Stimulated activated CD8-positive, alpha-beta memory T cell treated with anti-CD3 and anti-CD28 coated beads, Interleukin-2, amount 100 ng/mL, for 48 hours (primary cell): ENCODE data around the gene CHST11.

Experiments used
- DNase-seq, 2 donors: peaks; one replicate each; pipeline ENCODE4 v3.0.0-alpha.2; 2020; ENCODE audit warnings: low read depth in 2 of 2

Gene CHST11

DNA sequence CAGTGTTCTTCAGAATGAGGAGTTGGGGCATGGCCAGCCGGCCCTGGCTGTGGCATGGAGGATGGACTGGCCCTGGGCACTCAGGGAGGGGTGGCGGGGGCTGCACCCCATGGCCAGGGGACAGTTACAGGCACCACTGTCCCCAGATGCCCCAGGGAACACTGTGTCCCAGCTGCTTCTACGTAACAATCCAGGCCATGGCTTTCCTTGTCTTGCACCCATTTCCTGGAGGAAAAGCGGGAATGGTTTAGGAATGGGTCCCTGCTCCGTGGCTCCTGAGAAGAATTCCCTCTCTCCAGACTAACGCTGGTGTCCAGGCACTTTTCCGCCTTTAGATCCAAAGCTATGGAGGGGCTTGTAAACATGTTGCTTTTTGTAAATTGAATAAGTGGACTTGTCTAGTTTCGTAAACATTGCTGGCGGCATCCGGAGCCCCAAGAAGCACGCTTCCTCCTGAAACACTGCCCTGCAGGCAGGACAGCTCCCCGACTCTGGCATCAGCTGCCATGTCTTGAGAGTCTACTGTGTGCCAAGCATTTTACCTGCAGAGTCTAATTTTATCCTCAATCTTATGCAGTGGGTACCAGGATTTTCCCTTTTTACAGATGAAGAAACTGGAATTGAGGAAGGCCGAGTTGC lies 263.1 kb downstream of the CHST11 start:
- no peak for DNase-seq

DNA sequence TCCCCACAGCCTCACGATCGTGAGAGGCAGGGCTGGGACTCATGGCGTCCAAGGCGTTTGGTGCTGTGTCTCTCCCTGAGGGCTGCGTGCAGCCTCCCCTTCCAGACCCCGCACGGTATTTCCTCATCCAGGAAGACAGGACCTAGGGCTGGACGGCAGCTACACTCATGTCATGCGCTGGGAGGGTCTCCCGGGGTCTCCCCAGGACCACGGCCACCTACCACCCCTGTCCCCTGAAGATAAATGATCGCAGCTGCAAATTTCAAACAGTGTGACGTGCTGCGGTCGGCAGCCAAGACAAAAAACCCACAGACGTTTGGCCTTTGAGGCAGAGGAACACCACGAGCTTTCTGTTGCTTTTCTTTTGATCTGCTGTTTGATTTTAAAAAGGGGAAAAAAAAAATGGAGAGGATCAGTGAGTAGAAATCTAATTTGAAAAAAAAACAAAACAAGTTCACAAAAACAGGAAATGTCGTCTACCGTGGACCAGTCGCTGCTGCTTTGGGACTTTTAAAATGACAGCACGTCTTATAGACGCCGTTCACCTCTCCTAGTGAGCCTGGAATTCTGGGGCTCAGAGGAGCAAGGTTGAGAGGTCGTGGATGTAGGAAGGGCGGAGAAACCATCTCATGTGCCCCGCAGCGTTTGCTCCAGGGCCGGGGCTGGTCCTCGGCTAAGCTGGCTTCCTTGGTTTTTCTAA lies 263.7 kb downstream of the CHST11 start:
- peak; percentile 24 to 37 for DNase-seq

DNA sequence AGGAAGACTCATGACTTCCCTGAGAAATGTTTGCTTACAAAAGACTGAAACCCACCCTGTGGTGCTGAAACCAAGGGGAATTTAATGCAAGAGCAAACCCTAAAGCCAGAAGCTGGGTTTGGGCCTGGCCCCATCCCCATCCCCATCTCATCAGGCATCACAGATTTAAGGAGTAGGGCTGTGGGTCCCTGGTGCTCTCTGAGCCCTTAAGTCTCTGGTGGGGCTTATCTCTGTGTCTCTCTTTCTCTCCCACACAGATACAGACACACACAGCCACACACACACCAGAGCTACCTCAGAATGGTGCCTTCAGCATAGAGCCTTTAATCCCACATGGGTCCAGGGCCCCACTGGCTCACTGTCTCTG lies 264.3 kb downstream of the CHST11 start:
- no peak for DNase-seq

DNA sequence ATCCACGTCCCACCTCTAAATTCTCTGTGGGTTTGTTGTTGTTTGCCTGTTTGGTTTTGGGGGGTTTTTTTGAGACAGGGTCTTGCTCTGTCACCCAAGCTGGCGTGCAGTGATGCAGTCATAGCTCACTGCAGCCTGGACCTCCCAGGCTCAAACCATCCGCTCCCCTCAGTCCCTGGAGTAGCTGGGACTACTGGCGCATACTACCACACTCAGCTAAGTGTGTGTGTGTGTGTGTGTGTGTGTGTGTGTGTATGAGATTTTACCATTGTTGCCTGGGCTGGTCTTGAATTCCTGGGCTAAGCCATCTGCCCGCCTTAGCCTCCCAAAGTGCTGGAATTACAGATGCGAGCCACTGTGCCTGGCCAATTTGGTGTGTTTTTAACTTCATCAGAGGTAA lies 265.2 kb downstream of the CHST11 start:
- no peak for DNase-seq

DNA sequence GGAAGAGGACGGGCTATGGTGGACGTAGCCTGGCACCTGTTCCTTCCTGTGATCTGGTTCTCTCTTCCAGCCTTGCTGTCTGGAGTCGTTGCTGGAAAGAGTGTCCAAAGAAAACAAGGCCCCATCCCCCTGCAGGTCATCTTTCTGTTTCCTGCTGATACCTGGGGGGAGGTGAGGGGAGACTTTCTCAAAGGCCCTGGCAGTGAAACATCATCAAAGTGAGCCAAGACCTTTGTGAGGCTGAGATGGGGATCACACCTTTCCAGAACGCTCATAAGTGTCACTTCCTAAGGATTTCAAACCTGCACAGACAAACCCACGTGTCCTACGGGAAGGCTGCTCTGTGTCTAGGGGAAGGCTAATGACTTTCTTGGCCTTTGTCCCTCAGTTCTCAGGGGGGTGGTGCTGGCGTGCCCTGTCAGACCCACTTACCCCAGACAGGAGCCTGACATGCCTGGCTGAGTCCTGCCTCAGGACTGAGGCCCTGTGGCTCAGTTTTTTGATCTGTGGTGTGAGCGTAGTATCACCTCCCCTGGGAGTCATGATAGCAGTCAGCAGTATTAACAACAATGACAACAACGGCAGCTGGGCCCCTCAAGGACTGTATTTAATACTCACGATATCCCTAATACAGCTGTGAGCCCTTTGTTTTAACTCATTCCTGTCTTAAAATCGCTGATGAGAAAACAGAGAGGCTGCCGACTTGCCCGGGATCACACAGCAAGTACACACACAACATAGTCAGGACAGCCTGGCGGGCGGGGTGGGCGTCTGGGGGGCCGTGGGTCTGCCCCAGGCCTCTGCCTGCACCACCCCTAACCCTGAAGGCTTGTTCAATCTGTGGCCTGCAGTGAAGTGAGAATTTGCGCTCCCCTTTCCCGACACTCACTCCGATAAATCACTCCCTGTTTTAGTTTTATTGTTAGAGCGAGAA lies 266.1 kb downstream of the CHST11 start:
- DNase-seq = no peak

DNA sequence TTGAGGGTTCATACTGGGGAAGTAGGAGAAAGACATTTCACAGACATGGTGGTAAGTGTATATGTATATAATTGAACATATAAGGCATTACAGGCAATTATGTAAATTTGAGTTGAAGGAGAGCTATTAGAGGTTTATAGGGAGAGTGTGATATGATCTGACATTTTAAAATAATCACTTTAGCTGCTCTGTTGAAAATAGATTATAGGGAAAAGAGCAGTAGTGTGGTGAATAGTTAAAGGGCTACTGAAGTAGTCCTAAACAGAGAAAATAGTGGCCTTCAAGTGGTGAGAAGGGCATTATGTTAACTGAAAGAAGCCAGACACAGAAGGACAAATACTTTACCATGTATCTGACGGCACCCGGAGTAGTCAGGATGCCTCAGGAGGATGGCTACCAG lies 267.1 kb downstream of the CHST11 start:
- DNase-seq = no peak

DNA sequence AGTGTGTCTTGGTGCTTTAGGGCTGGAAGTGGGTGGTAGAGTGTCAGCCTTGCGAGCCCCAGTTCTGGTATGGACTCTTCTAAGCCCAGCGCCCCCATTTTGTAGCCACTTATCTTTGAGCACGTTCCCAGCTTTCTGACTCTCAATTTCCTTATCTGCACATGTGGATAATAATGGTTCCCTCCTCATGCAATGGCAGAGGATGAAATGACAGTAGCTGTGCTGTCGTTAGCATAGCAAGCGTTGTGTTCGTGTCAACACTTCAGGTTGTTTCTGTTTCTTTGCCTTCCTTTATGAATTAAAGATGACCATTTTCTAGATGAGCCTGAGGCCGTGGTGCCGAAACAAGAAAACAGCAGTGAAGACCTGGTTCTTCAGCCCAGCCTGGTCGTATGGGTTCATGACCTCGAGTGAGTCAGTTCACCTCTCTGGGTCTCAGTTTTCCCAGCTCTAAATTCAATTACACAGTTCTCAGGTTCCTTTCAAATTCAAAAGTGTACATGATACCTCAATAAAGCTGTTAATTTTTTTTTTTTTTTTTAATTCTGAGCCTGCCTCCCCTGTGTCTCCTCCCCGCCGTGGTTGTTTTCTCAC lies 268.3 kb downstream of the CHST11 start:
- DNase-seq = no peak

DNA sequence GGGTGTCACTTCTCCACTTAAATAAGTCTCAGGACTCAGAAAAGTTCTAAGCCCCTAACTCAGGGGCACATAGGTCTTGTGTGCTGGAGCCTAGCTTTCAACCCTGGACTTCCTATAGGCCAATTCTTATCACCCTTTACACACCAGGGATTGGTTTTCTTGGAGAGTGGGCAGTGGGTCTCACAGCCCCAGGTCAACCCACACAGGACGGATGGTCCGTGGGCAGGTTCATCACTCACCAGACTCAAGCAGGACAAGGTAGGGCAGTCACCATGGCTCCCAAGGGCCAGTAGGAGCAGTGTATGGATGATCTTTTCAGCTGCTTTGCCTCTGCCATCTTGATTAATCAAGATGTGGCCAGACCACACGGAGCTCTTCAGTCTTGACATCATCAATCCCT lies 268.9 kb downstream of the CHST11 start:
- DNase-seq = no peak

DNA sequence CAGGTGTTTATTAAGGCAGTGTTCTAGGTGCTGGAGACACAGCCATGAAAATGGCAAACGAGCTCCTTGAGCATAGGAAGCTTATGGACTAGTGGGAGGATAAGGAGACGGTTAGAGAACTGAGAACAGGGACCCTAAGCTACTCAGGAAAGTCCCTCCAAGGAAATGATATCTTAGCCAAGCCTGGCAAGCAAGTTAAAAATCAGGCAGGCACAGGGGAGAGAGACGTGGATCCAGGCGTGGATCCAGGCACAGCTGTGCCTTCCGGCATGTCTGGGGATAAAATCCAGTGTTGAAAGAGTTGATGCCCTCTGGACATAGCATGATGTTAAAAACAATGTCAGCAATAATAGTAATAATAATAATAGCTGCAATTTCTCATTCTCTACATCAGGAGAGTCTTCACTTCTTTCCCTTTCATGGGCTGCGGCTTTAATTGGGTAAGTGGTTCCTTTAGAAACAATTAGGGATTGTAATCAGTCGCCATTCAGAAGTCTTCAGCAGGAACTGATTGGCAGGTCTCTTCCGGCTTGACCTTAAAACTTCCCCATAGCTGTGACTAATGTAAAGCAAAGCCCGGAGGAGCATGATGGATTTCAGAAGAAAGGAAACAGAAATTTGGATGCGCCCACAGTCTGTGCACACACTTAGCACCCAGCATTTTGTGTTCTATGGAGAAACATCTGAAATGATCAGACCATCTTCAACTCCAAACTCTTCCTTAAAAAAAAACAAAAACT lies 271.1 kb downstream of the CHST11 start:
- DNase-seq = no peak

DNA sequence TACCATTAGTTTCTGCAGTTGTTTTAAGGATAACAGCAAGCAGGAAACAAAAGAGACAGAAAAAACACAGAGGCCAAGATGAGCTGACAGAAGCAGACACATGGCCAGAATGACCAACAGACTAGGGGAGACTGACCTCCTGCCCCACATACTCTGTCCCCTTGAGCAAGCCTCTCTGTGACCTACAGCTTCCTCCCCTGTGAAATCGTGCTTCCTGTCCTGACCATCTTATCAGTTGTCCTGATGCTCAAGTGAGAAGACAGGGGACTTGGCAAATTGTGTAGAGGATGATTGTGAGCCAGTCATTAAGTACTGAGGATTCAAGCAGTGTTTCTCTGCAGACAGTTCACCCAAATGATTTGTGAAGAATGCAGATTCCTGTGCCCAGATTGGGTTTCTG lies 272.3 kb downstream of the CHST11 start:
- no peak for DNase-seq

DNA sequence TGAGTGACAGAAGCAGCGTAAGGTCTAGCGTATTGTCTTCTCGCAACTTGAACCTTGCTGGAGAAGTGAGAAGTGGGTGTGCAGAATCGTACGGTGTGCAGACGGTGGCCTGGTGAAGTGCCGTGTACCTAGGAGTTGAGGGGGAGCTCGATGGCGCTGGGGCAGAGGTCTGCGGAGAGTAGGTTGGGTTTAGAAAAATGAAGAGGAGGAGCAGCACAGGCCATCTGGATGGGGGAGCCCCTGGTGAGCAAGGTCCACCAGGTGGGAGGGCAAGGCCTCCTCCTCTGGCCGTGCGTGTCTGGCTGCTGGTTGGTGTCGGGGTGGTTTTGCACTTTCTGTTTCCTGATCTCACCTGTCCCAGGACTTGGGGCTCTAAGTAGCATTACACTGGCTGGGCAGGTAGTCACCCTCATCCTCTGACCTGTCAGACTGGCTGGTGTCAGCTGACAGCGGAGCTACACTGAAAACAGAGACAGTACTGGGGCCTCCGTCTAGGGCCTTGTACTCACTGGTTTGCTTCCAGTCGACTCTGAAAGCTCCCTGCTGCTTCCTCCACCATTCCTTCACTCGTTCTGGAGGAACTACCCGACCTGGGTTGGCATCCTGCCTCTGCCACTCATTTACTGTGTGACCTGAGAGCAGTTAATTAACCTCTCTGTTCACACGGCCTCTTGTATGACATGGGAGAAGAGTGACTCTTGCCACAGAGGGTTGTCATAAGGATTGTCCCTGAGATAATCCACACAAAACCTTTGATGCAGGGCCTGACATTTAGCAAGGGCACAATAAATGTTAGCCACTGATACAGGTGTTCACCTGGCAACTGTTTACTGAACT lies 273.1 kb downstream of the CHST11 start:
- no peak for DNase-seq

DNA sequence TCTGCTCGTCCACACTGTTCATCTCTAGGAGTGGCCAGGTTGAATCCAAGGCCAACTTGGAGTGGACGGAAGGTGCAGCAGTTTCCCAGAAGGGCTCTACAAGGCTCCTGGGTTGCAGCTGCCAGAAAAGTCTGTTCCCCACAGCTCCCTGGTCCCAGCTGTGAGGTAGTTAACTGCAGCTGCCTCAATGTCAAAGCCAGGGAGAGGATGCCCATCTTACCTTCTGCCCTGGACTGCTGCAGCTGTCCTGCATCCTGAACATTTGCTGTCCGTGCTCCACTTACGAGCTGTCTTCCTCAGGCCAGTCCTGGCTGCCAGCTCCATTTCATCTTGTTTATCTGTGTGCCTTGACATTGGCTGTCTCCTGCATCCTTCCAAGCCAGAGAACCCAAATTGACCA lies 274.0 kb downstream of the CHST11 start:
- DNase-seq = no peak

DNA sequence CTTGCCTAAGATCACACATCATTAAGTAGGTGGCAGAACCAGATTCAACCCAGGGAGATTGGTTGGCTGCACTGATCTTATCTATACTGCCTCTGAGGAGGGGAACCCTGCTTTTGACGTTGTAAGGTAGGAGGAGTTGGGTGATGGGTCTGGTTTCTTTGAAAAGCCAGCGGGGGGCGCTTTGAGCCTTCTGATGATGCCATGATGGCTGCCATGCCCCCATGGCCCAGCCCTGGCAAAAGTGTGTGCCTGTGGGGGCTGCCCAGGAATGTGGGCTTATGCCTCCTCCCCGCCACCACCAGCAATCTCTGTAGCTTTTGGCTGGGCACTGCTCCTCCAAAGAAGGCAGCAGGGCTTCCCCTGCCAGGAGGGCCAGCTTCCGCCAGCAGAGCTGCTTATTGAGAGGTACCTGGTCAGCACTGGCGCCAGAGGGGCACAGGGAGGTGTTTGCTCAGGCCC lies 277.0 kb downstream of the CHST11 start:
- peak; percentile 11 to 23 for DNase-seq

DNA sequence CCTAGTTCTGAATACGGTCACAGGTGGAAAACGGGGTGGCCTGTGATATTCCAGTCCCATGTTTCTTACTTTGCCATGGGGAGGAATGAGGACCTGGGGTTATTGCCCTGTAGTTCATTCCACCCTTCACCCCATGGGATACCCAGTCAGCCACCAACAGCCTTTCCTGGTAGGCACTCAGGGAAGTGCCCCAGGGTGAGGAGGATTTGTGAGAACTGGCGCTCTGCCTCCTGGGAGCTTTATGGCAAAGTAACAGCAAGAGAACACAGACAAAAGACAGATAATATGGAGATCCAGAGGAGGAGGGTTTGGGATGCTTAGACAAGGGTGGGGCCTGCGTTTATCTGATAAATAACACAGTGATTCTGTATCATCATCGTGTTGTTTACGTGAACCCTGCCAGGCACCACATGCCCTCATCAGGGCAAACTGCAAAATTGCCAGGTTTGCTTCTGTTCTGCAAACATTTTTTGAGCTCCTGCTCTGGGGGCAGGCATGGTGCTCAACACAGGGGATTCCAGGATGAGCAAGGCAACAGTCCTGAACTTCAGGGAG lies 277.9 kb downstream of the CHST11 start:
- no peak for DNase-seq

DNA sequence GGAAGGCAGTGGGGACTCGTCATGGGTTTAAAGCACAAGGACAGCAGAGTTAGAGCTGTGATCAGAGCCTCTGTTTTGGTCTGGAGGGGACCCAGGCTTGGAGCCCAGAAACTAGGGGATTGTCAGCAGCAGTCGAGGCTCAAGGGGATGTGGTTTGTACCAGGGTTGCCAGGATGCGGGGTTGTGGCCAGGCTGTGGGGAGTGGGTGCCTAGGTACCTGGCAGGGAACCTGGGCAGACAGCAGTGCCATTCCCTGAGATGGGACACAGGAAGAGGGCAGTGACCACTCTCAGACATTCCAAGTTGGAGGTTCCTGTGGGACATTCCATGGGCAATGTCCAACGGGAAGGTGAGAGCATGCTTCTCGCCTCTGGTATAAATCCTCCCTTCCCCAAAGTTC lies 279.1 kb downstream of the CHST11 start:
- no peak for DNase-seq

DNA sequence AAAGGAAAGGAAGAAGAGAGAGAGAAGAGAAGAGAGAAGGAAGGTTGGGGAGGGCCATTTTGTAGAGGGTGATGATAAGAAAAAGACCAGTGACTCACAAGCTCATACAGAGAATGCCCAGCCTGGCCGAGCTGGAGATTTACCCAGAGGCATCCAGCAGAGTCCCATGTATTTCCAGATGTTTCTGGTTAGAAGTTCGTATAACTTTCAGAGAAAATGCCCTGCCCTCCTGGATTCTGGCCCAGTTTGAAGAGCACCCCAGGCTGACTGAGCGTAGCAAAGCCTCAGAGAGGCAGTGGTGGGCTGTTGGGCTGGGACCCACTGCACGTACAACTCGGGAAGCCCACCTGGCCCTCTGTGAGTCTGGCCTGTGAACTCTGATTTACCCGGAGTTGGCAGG lies 279.6 kb downstream of the CHST11 start:
- no peak for DNase-seq

DNA sequence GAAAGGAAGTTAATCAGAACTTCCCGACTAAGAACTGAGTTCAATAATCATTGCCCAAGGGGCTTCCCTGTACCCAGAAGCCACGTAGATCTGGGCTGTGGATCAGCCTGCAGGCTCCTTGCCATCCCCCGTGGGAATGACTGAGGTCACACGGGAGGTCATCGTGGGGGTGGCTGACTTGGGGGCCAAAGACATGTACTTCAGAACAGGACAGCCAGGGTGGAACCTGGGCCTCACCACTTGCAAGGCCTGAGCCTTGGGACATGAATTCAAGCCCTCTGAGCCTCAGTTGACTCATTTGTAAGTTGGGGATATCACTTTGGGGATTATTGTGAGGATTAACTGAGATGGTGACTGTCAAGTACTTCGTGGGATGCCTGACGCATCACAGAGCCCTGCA lies 280.4 kb downstream of the CHST11 start:
- no peak for DNase-seq

DNA sequence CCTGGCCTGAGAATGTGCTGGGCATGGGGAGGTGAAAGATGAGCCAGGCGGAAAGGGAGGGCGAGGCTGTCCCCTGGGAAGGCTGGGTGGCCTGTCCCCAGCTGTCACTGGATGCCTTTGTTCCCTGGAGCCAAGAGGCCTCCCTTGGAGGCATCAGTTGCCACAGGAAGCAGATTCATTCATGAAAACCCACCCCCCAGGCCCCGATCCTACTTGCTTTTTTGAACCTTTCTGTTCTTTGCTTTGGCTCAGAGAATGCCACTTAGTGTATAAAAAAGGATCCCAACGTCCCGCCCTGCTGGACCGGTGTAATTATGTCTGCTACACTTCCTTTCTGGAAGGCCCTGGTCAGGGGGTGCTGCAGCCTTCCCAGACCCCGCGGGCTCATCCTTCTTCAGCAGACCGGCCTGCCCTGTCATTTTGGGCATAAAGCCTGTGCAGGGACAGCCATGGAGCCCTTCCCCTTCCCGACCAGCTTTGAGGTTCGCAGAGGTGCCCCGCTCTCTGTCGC lies 281.1 kb downstream of the CHST11 start:
- DNase-seq = no peak

DNA sequence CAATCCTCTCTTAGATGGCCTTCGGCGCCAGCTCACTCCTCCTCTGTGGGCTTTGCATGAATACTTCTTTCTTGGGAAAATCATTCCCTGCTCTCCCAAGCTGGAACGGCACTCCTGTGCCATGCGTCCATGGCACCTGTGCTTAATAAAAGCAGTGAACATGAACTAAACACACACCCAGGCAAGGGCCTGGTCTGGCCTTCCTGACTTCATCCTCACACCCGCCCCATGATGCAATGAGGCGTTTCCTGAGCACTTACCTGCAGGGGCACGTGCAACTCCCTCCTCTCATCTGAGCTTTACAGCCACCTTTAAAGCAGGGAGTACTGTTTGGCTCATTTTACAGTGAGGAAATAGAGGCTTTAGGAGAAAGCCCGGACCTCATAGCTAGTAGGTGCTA lies 281.6 kb downstream of the CHST11 start:
- no peak for DNase-seq
